ENCODE measurements around the gene TRIM73.
"Not testable (repeated sequence)": the region's sequence is repeated elsewhere in the genome, so short reads cannot be mapped to it uniquely, and the experiment has no call there.

The TRIM73 gene

DNA sequence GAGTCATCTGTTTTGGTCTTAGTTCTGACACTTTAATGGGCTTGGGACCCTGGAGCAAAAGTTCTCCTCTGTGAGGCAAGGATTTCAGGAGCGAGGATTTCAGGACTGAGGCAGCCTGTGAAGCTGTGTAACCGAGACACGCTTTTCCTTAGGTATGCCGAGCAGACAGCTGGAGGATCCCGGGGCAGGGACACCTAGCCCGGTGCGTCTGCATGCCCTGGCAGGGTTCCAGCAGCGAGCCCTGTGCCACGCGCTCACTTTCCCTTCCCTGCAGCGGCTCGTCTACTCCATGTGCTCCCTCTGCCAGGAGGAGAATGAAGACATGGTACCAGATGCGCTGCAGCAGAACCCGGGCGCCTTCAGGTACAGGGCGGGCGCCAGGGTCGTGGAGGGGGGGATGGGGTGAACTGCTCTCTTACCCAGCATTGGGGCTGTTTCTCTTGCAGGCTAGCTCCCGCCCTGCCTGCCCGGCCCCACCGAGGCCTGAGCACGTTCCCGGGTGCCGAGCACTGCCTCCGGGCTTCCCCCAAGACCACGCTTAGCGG lies 20.5 kb downstream of the TRIM73 start:
- DNase-seq = not testable (repeated sequence)

DNA sequence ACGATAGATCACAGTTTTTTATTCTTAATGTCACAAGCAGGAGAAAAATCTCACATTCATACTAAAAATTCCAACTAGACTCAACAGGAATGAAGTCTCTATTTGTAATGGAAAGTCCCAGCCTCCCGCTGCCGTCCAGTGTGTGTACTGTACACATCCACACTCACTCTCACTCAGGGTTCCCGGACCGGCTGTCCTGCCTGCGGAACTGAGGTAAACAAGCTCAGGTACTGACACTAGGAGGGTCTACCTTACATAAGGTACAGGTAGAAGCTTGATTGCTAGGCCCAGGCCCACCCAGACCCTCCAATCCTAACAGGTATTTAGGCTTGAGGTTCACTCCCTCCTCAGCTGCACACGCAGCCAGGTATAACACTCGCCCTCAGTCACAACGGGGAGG lies 21.4 kb downstream of the TRIM73 start:
- DNase-seq = not testable (repeated sequence)

DNA sequence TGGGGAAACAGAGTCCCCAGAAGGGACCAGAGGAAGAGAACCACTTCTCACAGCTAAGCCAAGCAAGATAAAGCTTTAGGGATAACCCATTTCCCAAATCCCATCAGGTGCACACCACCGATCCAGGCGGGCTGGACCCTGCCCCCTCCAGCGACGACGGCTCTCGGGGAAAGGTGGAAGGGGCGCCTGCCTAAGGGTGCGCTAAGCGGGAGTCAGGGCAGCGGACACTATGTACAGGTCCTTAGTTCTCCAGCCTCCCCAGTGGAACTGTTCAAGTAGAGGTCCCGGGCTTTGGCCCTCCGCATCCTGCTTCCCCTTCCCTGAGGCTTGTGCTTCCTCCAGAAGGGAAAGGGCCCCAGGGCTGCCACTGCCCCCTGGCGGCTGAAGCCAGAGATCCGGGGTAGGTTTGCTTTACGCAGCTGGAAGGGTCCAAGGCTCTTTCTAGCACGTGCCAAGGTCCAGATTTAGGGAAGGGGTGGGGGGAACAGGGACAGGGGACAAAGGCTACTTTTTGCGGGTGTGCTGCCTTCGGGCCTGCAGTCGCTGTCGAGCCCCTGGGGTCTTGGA lies 22.9 kb downstream of the TRIM73 start:
- not testable (repeated sequence) for DNase-seq

DNA sequence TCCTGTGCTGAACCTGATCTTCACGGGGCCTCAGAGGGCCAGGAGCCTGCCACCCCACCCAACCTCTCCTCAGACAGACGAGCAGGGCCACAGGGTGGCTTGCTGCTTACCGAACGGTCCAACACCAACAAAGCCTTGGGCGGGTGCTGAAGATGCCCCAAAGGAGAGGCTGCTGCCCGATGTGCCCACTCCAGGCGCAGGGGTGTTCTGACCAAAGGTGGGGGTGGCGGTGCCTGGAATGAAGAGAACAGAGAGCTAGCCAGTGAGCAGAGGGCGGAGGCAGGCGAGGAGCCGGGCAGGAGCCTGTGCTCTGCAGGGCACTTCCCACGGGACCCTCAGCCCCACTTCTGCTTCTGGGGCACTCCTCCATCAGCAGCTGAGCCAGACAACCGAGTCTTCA lies 23.8 kb downstream of the TRIM73 start:
- DNase-seq = not testable (repeated sequence)

DNA sequence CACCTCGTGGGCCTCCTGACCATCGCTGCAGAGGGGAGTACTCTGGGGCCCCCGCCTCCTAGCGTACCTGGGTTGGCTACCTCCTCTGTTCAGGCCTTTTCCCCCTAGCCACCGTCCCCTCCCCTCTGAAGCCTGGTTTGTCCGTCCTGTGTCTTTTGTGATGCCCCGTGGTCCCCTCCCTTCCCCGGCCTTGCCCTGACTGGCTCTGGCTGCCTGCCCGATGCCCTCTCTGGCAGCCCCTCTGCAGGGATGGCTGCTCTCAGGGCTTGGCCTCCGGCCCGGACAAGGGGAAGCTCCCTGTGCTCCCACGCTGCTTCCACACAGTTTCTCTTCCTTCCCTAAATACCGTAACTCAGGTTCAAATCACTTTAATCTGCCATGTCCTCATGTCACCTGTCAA lies 24.3 kb downstream of the TRIM73 start:
- not testable (repeated sequence) for DNase-seq

DNA sequence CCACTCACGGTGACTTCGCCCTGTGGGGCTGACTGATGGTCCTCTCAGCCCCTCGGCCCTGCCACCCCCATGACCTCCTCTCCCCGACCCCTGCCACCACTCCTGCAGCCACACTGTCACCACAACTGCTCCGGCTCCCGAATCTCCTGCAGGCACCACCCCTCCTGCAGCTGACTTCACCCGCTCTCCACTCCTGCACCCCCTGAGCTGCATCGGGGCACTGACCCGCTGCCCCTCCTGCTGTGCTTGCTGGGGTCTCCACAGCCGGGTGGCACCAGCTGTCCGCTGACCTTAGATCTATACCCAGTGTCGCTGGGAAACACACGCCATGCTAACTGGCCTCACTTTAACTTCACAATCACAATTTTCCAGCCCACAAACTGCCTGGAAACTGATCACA lies 24.7 kb downstream of the TRIM73 start:
- not testable (repeated sequence) for DNase-seq

DNA sequence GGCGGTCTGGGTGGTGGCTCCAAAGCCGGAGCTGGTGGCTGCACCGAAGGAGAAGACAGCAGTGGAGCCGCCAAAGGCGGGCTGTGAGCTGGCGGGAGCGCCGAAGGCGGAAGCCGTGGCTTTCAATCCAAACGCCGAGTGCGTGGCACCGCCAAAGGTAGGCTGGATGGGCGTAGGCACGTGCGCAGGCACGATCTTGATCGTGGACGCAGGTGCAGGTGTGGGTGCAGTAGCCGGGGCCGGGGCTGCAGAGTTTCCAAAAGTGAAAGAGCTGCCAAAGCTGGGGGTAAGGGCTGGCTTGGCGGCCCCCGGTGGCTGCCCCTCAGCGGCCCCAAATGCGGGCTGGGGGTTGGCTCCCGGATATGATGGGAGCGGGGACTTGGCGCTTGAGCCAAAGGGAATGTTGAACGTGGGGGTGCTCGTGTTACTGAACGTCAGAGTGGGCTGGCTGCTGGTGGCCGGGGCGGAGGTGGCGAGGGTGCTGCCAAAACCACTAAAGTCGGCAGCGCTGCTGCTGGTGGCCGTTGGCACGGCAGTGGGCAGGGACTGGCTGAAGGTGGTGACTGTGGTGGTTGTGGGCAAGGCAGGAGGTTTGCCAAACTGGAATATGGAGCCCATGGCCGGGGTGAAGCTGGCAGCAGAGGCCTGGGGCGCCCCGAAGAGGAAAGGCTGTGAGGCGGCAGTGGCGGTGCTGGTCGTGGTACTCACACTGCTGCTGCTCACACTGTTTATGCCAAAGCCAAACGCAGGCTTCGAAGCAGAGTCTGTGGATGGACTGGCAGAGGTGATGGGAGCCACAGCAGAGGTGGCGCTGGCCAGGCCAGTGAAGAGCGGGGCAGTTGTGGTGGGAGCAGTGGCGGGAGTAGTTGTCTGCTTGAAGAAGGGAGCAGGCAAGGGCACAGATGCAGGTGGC lies 26.6 kb downstream of the TRIM73 start:
- DNase-seq = not testable (repeated sequence)

DNA sequence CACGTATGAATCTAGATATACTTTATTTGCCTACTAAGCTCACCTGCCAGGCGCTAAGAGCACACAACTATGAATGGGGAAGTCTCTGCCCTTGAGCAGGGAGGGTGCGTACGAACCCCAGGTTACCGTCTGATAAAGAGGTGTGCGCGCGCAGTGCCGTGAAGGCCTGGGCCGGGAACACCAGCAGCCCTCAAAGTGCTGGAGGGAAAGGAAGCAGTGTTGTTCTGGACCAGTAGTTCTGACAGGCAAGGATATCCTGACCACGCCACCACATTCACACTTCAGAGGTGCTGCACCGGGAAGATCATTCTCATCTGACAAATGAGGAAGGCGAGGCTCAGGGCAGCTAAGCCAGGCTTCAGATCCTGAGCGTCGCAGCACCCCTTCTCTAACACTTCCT lies 28.1 kb downstream of the TRIM73 start:
- DNase-seq = not testable (repeated sequence)

DNA sequence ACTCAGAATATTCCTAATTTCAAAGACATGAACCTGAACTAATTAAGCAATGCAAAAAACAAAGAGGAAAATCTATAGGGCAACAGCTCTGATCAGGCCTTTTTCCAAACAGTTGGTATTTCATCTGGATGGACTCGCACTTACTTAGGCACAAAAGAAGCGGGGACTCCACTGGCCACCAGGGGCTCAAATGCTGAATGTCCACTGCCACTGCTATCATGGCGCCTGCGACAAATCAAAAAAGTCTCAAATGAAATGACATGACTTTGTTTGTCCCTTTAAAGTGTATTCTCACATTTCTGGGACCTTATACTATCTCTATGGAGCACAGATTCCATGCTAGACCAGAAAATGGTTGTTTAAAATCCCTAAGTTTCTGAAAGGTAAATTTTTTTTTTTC lies 43.6 kb downstream of the TRIM73 start:
- DNase-seq = not testable (repeated sequence)

DNA sequence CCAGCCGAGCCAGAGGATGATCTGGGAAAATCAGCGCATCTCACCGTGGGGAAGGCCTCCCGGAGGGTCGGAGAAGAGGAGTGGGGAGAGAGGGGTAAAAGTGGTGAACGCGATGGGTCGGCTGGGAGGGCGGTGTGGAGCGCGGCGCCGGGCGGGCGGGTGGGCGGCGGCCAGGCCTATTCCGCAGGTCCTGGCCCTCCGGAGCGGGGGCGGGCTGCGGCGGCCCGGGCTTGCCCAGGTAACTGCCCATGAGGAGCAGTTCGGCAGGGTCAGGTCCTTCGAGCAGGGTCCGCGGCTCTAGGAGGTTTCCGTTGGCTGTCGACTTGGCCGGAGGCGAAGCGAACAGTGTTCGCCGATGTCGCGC lies 46.7 kb downstream of the TRIM73 start:
- not testable (repeated sequence) for DNase-seq

DNA sequence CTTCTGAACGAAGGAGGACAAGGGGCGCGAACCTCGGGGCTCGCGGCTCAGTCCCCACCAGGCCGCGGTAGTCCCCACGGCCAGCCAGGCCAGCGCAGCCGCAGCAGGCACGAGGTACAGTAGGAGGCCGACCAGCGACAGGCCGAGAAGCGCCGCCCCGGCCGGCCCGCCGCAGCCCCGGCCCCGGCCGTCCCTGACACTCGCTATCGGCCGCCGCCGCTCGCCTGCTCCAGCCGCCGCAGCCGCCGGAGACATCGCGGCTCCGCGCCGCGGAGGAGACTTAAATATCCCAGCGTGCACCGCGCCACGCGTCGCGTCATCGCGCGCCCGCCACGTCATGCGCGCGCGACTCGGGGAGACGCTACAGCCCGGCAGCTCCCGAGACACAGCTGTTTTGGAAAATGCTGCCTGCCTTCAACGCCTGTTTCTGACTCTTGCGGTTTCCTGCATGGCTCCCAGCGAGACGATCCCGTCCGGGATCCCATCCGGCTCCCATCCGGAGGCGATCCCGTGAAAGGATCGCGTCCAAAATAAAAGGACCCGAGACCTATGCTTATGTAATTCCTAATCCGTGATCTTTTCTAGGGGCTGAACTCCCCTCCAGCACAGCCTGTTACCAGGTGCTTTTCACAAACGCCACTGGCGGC lies 47.2 kb downstream of the TRIM73 start:
- peak; percentile 23 for DNase-seq

DNA sequence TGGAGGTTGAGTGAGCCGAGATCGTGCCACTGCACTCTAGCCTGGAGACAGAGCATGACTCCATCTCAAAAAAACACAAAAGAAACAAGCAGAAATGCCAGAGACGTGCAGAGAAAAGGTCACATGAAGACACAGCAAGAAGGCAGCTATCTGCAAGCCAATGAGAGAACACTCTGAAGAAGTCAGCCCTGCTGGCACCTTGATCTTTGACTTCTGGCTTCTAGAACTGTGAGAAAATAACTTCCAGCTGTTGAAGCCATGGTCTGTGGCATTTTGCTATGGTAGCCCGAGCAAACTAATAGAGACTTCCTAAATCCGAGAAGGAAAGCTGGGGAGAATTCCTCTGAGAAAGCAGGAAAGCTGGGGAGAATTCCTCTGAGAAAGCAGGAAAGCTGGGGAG lies 54.5 kb downstream of the TRIM73 start:
- not testable (repeated sequence) for DNase-seq

DNA sequence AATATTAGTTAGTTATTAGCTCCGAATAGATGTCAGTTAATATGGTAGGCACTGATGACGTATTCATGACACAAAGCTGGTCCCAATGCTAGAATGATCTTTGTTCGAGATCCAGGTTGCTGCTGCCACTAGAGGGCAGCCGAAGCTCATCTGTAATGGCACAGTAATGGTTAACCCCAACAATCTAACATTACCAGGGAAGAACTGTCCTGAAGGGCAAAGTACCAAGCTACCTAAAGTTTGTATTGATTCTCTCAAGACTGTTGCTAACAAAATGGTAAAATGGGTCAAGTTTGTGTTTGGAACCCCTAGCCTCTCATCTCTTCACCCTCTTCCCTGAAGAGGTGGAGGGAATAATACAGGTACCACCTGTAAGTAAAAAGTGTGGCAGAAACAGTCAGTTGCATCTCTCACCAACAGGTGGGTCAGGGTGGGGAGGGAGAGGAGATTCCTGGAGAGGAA lies 57.1 kb downstream of the TRIM73 start:
- not testable (repeated sequence) for DNase-seq

Measured in CD4-positive, alpha-beta T cell treated with Interleukin-15 for 1 hour (primary cell).